Right lobe of liver (tissue), 4 donors: ENCODE results near the gene DKC1.

Experiments
- CTCF ChIP-seq, 4 donors: fragments of 200-600 bp in 3 of 4; fragments of 450-650 bp in 1 of 4; IDR thresholded peaks; one replicate each; pipeline versions ENCODE4 v1.5.1 to v1.8.0; 2016 to 2022; ENCODE audit warnings: antibody characterized with exemption in 4 of 4, mild to moderate bottlenecking in 2 of 4
- POLR2A ChIP-seq: fragments of 450-650 bp; IDR thresholded peaks from one replicate; pipeline ENCODE4 v1.6.1; 2017; ENCODE audit warnings: antibody characterized with exemption, mild to moderate bottlenecking
- donor health status: DM: no; HTN: no; CAD: no.
- donor health status: DM: no; HTN: no; CAD: no.
- donor health status: DM: no; HTN: yes; CAD: no.

DNA sequence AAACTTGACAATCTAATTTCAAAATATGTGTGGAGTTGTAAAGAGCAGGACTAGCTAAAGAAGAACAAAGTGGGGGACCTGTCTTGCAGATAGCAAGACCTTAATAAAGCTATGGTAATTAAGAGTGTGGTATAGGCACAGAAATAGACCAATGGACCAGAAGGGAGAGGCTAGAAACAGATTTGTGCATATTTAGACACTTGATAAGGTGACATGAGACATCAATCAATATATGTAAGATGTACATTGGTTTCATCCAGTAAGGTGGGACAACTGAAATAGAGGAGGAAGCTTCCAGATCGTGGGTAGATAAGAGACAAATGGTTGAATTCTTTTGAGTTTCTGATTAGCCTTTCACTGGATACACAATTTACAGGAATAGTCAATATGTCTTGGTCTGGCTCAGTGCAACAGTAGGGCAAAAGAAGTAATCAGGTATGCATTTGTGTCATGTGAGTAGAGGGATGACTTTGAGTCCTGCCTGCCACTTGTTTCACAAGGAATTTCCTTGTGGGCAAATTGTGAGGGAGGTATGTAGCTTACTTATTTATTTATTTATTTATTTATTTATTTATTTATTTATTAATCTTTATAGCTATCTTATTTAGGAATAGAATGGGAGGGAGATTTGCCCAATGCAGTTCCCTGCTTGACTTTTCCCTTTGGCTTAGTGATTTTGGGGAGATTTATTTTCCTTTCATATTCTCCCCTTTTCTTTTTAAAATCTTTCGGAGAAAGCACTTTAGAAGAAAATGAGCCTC is 49.9 kb downstream of the DKC1 start:
- no peak for TF ChIP-seq CTCF (IDR thresholded peaks at IDR 0.05)
- no peak for TF ChIP-seq POLR2A
